Fibroblast of villous mesenchyme (primary cell): ENCODE data around the gene CPT1C. TPM values are rescaled to one million over a fixed set of nuclear protein-coding genes. Genes with fewer than 3 reads are reported as not detected.

Experiments
- DNase-seq: peaks from one replicate; pipeline ENCODE4 v3.0.0-alpha.2; 2010; ENCODE audit warnings: low read depth
- H3K4me3 ChIP-seq: 2 replicates; pipeline ENCODE4 v1.5.1; 2011; ENCODE audit warnings: low read depth, mild to moderate bottlenecking, low read length
- CTCF ChIP-seq: IDR thresholded peaks from 2 replicates; pipeline ENCODE4 v1.5.1; 2012; ENCODE audit warnings: low read depth, mild to moderate bottlenecking, low read length; ENCODE audit not compliant: insufficient read depth
- total RNA-seq: library from RNA; depleted of rRNA; stranded (reverse); fragments of >200 nt; gene quantifications from 2 replicates; pipeline ENCODE4 v1.2.3, GENCODE V29; 2012

Gene CPT1C
- total RNA-seq, 1 donor = 32.0 TPM

- DNase-seq = no peak
- no peak for TF ChIP-seq CTCF
- no peak overlapping the region for H3K4me3 ChIP-seq
Measured at GRCh38 chr19:49704888-49705642, 14.1 kb downstream of the CPT1C start.

- DNase-seq = no peak
Measured at GRCh38 chr19:49705919-49706318, 15.0 kb downstream of the CPT1C start.

GRCh38 chr19:49710372-49710951, 19.5 kb downstream of the CPT1C start:
- H3K4me3 ChIP-seq = no peak overlapping the region
- peak; percentile 31 for DNase-seq
- no peak for TF ChIP-seq CTCF

More at GRCh38 chr19:49705919-49706318, 15.0 kb downstream of the CPT1C start:
- TF ChIP-seq CTCF = no peak
- H3K4me3 ChIP-seq = no peak overlapping the region

GRCh38 chr19:49712397-49712859, 21.5 kb downstream of the CPT1C start:
- H3K4me3 ChIP-seq = peak overlapping the region; percentile 38
- DNase-seq = peak; percentile 94
- no peak for TF ChIP-seq CTCF

- DNase-seq = no peak
- H3K4me3 ChIP-seq = no peak overlapping the region
- TF ChIP-seq CTCF = no peak
Measured at GRCh38 chr19:49713236-49713845, 22.4 kb downstream of the CPT1C start.

GRCh38 chr19:49716154-49716553, 25.2 kb downstream of the CPT1C start:
- no peak for TF ChIP-seq CTCF
- no peak overlapping the region for H3K4me3 ChIP-seq
- peak; percentile 29 for DNase-seq
